ENCODE data around the gene TRPC6.

- TF ChIP-seq CTCF (IDR thresholded peaks at IDR 0.05; ENCODE audit: low read length): no peak
- no peak for TF ChIP-seq EZH2 (IDR thresholded peaks at IDR 0.05; ENCODE audit: borderline replicate concordance, low read length)
Measured at GRCh38 chr11:101497291-101497690, 86.5 kb downstream of the TRPC6 start.

All from OCI-LY1 (cell line).